Lower leg skin (tissue), 4 donors: ENCODE data around the gene ZNF770. TPM values are rescaled to one million over a fixed set of nuclear protein-coding genes. Genes with fewer than 3 reads are reported as not detected.
A peak's percentile ranks its signal among the peaks of the same experiment; 100 is the strongest.

ENCODE experiments used
- DNase-seq, 2 donors: peaks; one replicate each; pipeline ENCODE4 v3.0.0-alpha.2; 2019; ENCODE audit warnings: low spot score in 2 of 2
- H3K4me3 ChIP-seq: fragments of 200-600 bp; sonication (generic); 2 replicates; pipeline ENCODE4 v1.5.1; 2017; ENCODE audit warnings: mild to moderate bottlenecking, low read depth; ENCODE audit not compliant: poor library complexity, severe bottlenecking
- POLR2A ChIP-seq, 2 donors: fragments of 450-650 bp; IDR thresholded peaks; one replicate each; pipeline ENCODE4 v1.6.1; 2016 to 2017; ENCODE audit warnings: antibody characterized with exemption in 2 of 2, mild to moderate bottlenecking in 1 of 2, moderate library complexity in 1 of 2
- WGBS, 2 donors: methylation state at CpG; one replicate each; pipeline ENCODE4 v1.1.5; 2018; 5-methylcytosine and 5-hydroxymethylcytosine counted together
- intact Hi-C: fragments of 100-400 bp; cut with DNase I; formaldehyde crosslinking; loops from one replicate; pipeline ENCODE4 v1.15.0; 2023; ENCODE audit warnings: low total_unique reads
- total RNA-seq, 4 donors: library from RNA; depleted of rRNA; stranded (reverse); fragments of >200 nt; gene quantifications; one replicate each; pipeline ENCODE4 v1.1.0, GENCODE V29; 2016
- TF ChIP-seq, protein P1 (sequence below), 3 donors: fragments of 450-650 bp; IDR thresholded peaks; one replicate each; pipeline ENCODE4 v1.5.1; 2016; ENCODE audit warnings: antibody characterized with exemption in 3 of 3, mild to moderate bottlenecking in 3 of 3, moderate library complexity in 2 of 3

The ZNF770 gene
- total RNA-seq, 4 donors from 2014 or later: 45.3 to 96.7 (median 67.5) TPM

GRCh38 chr15:35014241-35014640 is 26.2 kb upstream of the ZNF770 start:
- TF ChIP-seq POLR2A (IDR thresholded peaks at IDR 0.05): no peak
- TF ChIP-seq, protein P1, sequence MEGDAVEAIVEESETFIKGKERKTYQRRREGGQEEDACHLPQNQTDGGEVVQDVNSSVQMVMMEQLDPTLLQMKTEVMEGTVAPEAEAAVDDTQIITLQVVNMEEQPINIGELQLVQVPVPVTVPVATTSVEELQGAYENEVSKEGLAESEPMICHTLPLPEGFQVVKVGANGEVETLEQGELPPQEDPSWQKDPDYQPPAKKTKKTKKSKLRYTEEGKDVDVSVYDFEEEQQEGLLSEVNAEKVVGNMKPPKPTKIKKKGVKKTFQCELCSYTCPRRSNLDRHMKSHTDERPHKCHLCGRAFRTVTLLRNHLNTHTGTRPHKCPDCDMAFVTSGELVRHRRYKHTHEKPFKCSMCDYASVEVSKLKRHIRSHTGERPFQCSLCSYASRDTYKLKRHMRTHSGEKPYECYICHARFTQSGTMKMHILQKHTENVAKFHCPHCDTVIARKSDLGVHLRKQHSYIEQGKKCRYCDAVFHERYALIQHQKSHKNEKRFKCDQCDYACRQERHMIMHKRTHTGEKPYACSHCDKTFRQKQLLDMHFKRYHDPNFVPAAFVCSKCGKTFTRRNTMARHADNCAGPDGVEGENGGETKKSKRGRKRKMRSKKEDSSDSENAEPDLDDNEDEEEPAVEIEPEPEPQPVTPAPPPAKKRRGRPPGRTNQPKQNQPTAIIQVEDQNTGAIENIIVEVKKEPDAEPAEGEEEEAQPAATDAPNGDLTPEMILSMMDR (IDR thresholded peaks at IDR 0.05): no peak
- intact Hi-C loops: no loop called here
- DNase-seq: no peak
- no peak overlapping the region for H3K4me3 ChIP-seq

DNA sequence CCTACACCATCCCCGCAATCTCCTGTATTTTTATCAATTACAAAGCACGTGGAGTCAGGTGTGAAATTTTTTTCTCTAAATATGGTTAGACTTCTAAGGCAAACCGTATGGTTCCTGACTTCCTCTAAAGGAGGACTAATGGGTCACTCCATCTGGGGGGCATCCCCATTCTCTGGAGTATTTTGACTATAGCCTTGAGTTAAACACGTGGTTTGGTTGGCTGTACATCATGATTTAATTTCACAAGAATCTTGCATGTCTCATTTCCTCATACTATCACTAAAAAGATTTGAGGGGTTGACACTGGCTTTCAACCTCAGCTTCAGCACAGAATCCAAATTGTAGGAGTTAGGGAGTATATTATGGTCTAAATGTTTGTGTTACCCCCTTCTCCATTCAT is 25.3 kb upstream of the ZNF770 start:
- intact Hi-C loops: no loop called here
- WGBS, 2 donors: 52 to 70% methylated on average over 4 of the region's 4 CpGs
- TF ChIP-seq, protein P1 (IDR thresholded peaks at IDR 0.05): no peak
- TF ChIP-seq POLR2A (IDR thresholded peaks at IDR 0.05): no peak
- no peak overlapping the region for H3K4me3 ChIP-seq
- DNase-seq: no peak

GRCh38 chr15:35007397-35007796 is 19.3 kb upstream of the ZNF770 start:
- intact Hi-C loops: no loop called here
- TF ChIP-seq, protein P1 (IDR thresholded peaks at IDR 0.05): no peak
- no peak for TF ChIP-seq POLR2A (IDR thresholded peaks at IDR 0.05)
- no peak overlapping the region for H3K4me3 ChIP-seq
- 86 to 93% methylated on average over 2 of the region's 2 CpGs for WGBS, 2 donors
- no peak for DNase-seq

GRCh38 chr15:35005933-35006332 is 17.8 kb upstream of the ZNF770 start:
- intact Hi-C loops: no loop called here
- WGBS, 2 donors: 93 to 94% methylated on average over 6 of the region's 6 CpGs
- TF ChIP-seq POLR2A (IDR thresholded peaks at IDR 0.05): no peak
- TF ChIP-seq, protein P1 (IDR thresholded peaks at IDR 0.05): no peak
- H3K4me3 ChIP-seq: no peak overlapping the region
- DNase-seq: no peak

DNA sequence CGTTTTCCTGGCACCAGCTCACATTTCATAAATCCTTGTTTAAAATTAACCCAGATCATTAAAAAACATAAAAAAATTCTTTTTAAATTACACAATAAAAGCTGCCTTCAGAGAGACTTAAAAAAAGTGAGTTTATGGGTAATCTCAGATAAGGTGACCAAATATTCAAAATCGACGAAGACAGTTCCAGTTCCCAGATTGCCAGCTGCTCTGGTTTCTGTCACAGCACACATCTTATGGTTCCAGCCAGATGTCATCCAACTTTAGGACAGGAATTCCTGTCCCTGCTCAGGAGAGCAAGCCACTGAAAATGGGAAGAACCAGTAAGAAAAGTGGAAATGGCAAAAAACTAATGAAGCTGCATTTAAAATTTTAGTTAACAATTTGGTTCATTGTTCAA is 15.8 kb upstream of the ZNF770 start:
- no peak overlapping the region for H3K4me3 ChIP-seq
- intact Hi-C loops: no loop called here
- no peak for DNase-seq
- 70 to 74% methylated on average over 3 of the region's 3 CpGs for WGBS, 2 donors
- no peak for TF ChIP-seq POLR2A (IDR thresholded peaks at IDR 0.05)
- TF ChIP-seq, protein P1 (IDR thresholded peaks at IDR 0.05): no peak

DNA sequence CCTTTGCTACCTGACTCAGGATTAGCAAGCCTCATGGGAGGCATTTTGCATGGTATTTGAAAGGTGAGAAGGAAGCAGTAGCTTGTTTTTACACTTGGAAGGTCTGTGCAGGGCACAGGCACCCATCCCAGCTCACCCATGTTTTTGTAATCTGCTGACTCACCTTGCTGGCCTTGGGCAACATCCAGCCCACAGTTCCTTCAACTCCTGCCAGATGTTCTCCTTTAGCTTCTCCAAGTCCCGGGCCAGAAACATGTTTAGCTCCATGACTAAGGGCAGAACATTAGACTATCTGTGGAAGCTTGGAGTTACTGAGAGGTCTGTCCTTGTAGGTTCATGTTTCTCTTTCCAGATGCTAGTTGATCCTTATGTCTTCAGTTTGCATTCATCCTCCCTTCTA is 12.4 kb upstream of the ZNF770 start:
- 18 to 36% methylated on average over 1 of the region's 1 CpG for WGBS, 2 donors

More for the DNA sequence above, 12.4 kb upstream of the ZNF770 start:
- intact Hi-C loops: no loop called here
- no peak overlapping the region for H3K4me3 ChIP-seq
- DNase-seq: peak in 1 of 2 donors; percentile 57
- no peak for TF ChIP-seq POLR2A (IDR thresholded peaks at IDR 0.05)
- TF ChIP-seq, protein P1 (IDR thresholded peaks at IDR 0.05): no peak
